GM11168 (cell line): ENCODE results near the gene KLK6.

Source experiments
- in situ Hi-C: fragments of 300-500 bp; cut with MboI; formaldehyde crosslinking; loops from one replicate; pipeline ENCODE4 v1.12.0; 2022; ENCODE audit warnings: low sequenced_read_pairs; ENCODE audit not compliant: unreplicated experiment

KLK6 gene

DNA sequence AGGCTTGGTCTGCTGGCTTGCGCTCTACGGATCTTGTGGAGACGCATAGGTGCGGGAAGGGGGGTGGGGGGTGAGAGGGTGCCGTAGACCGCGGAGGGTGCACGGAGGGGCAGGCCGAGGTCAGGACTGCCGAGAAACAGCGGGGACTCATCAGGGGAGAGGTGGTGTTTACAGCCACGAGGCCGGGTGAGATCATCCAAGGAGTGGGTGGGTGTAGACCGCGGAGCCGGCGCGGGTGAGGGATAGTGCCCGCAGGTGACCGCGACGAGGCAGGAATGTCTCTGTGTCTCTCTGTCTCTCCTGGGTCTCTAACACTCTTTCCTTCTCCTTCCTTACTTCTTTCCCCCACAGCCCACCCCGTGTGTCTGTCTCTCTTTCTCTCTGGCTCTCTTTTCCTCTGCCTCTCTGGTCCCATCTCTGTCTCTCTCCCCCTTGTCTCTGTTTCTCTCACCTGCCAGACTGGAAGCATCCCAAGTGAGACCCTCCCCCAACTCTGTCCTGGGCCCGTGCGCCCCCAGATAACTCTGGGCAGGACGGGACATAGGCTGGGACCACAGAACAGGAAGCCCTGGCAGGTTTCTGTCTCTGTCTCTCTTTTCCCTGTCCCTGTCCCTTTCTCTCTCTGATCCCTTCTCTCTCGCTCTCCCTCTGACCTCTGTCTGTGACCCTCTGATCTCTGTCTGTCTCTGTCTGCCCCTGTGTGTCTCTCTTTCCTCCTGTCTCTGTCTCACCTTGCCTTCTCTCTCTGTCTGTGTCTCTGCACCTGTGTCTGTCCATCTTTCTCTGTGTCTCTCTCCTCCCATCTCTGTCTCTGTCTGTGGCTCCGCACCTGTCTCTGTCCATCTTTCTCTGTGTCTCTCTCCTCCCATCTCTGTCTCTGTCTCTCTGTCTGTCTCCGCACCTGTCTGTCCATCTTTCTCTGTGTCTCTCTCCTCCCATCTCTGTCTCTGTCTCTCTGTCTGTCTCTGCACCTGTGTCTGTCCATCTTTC is 56.4 kb downstream of the KLK6 start:
- in situ Hi-C loops, result no loop called here

GRCh38 chr19:50912102-50912599 is 57.2 kb downstream of the KLK6 start:
- in situ Hi-C loops, result no loop called here

GRCh38 chr19:50911206-50912101 is 57.9 kb downstream of the KLK6 start, which contains the start of gene KLK4:
Gene KLK4 (minus strand): TSS chr19:50911395. CDS start chr19:50910738, 657 bp downstream.
- in situ Hi-C loops, result no loop called here

DNA sequence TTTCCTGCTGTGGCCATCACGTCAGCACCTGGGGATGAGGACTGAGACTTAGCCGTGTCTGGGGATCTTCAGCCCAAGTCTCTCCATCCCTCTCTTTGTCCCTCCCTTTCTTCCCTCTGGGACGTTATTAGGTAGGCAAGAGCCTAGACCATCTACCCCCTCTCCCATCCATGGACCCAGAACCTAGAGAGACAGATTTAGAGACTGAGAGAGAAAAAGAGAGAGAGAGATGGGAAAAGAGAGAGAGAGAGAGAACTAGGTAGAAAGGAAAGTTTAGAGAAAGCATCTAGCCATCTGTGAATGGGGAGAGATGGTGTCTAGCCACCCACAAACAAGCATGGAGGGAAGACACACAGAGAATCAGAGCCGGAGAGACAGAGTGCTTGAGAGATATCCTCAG is 58.7 kb downstream of the KLK6 start:
- in situ Hi-C loops, result no loop called here

DNA sequence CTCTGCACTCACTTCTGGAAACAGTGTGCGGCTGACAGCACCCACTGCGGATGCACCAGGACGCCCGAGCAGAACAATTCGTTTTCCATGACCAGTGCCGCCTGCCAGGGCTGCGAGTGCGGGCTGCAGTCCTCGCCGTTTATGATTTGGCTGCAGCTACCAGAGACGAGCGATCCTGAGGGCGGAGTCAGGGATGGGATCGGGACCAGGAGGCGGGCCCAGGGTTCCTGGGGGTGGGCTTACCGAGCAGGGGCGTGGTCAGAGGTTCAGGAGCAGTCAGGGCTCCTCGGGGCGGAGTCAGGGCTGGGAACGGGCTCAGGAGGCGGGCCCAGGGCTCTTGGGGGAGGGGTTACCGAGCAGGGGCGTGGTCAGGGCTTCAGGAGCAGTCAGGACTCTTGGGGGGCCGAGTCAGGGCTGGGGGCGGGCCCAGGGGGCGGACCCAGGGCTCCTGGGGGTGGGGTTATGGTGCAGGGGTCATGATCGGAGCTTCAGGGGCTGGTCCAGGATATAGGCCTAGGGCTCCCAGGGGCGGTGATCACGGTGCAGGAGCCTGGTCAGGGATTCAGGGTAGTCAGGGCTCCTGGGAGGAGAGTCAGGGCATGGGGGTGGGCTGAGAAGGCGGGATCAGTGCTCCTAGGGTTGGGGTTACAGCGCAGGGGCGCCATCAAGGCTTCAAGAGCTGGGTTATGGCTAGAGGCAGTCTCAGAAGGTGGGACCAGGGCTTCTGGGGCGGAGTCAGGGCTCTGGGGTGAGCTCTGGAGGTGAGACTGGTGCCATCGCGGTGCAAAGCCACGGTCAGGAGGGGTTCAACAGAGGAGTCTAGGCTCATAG is 59.9 kb downstream of the KLK6 start:
- in situ Hi-C loops, result no loop called here
